Activated naive CD4-positive, alpha-beta T cell treated with anti-CD3 and anti-CD28 coated beads, Interleukin-2, amount 50 U/mL, for 16 hours (primary cell): ENCODE results near the gene STK24.

Experiments
- DNase-seq: peaks from one replicate; pipeline ENCODE4 v3.0.0-alpha.2; 2020

Gene STK24

DNA sequence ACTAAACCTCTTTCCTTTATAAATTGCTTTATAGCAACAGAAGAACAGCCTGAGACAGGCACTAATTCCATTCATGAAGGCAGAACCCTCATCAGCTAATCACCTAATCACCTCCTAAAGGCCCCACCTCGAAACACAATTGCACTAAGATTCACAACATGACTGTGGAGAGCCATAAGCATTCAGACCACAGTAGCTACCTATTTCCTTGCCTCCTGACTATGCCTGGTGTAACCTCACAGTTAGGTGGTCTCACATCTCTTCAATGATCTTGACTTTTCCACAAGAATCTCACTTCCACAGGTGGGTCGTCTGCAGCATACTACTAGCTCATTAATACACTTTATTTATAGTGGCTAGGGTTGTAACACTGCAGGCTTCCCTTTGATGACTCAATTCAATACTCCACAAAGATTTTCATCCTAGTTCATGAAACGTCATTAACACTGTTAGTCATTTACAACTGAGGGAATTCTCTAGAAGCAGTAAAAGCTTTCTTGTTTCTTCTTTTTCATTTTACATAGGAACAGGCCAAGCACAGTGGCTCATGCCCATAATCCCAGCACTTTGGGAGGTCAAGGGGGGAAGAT, 27.1 kb downstream of the STK24 start:
- DNase-seq: no peak

DNA sequence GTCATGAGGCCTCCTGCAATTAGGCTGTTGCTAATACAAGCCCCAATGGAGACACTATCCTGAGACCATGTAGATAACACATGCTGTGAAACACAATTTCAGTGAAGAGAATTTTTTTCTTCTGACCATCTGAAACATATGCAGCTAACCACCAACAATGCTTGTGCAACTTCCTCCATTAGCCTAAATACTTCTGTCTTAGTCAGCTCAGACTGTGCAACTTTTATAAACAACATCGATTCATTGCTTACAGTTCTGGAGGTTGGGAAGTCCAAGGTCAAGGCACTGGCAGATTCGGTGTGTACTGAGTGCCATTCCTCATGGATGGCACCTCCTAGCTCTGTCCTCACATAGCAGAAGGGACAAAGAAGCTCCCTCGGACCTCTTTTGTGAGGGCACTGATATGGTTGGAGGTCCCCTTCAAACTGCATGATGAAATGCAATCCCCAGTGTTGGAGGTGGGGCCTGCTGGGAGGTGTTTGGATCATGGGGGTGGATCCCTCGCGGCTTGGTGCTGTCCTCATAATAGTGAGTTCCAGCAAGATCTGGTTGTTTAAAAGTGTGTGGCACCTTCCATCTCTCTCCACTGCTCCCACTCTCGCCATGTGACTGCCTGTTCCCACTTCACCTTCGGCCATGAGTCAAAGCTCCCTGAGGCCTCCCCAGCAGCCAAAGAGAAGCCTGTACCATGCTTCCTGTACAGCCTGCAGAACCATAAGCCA, 27.7 kb downstream of the STK24 start:
- DNase-seq: no peak

DNA sequence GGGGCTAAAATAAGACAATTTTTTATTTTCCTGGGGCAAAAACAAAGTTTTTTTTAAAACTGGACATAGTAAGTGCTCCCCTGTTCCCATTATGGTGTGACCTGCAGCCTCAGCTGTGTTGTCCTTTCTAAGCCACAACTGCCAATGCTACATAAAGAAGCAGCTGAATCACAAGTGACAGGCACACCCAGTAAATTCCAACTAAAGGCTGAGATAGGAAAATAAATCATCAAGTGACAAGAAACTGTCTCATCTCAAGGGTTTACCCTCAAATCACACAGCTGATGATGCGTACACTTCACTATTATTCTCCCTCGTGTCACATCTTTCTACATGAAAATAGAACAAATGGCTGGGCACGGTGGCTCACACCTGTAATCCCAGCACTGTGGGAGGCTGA, 28.7 kb downstream of the STK24 start:
- no peak for DNase-seq

DNA sequence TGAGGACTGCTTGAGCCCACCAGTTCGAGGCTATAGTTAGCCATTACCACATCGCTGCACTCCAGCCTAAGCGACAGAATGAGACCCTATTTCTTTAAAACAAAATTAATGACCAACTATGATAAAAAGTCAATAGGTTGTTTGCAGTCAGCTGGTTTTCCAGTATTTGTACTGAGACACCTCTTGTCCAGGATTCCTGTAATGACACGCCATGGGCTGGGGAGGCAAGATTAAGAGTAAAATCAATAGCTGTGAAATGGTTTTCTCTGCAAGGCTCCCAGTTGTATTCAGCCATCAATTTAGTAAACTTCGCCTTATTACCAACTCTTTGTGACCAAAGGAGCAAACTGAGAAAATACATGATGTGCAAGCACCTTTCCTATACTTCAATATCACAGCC, 29.5 kb downstream of the STK24 start:
- no peak for DNase-seq

DNA sequence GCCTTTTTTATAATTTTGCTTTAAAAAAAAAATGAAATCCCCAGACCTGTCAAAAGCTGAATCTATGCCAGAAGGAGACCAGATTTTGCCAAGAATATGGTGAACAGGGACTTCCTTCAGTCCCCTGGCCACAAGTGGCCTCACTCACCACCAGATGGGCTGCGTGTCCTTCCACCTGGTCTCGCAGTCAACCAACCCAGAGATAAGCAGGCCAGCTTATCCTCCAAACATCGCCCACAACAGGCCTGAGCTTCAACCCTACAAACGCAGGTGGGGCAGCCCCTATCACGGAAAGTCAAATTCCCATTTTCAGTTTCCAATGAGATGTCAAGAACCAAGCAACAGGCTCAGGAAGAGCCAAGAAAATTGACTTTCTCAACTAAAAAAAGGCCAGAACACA, 30.5 kb downstream of the STK24 start:
- DNase-seq: no peak

DNA sequence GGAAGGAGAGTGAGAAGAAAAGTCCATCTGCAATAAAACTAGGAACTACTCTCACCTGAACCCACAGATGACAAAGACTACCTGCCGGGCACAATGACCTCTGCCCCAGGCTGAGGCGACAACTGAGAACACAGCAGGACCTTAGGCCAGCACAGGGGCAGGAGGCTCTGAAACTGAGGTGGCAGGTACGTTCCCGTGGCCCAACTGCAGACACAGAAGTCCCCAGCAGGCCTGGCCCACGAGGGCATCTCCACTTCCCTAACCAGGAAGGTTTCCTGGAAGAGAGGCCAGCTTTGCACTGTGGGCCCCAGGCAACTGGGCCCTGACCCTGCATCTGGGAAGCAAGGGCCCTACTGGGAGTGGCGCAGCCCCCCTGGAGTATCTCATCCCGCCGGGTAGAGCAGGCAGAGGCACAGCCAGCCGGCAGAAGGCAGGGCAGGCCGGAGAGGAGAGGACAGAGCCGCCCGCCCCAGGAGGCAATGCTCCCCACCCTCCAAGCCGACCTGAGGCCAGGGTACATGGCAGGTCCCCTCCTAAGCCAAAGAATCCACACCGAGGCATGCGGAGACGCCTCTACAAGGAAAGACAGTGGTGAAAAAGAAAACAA, 32.7 kb downstream of the STK24 start:
- no peak for DNase-seq

DNA sequence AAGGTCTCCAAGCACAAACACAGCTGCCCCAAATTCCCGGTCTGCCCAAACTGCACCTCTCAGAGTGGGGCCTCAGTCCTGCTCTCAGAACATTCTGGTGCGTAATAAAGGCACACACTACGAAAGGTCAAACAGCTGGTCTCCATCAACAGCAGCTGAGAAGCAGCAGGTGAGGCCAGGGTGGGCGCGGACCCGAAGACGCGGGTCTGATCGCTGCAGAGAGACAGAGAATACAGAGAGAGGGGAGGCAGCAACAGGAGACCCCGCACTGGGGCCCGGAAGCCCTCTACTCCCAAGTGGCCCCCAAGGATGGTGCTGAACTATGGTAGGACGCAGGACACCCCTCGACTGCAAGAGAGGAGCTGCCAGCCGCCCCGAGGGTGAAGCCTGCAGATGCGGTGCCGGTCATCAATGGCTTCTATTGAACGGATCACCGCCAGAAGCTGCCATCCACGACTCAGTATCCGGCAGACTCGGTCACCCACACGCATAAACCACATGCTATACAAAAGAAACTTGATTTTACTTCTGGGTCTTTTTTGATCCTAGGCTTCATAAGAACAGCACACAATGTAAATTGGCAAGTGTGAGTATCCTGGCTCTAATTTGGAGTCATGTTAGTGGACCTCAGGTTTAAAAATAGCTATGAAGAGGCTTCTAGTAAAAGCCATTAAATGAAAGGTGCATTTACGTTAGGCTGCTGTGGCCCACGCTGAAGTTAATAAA, 33.4 kb downstream of the STK24 start:
- no peak for DNase-seq

DNA sequence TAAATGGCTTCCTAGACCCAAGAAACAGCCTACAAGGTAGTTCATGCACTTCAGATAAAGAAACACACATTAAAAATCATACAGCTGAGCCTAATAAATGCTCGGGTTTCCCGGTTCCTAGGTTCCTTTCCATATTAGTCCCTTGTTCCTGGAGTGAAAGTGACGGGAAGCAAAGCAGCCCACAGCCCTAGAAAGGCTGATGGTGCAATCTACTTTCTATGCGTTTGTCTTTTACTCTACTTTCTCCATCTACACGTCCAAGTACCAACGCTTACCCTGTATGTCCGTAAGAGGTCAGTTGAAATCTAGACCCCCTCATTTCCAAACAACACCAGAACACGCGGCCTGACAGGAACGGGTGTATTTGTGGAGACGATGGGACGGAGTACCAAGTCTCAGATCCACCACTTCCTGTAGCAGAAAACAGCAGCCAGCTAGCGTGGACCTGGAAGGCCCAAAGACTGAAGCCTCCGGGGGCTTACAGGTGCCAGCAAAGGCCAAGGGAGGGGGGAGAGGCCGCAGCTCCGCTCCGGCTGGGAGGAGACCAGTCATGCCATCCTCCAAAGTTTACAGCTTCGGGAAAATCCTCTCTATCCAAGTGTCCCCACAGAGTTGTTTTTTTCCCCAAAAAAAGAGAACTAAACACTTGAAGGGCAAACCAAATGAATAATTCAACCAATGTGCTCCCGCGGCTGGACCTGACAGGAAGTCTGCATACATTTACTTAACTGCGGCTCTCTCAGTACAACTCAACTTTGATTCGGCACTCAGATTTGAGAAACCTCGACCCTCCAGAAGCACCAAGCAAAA, 34.1 kb downstream of the STK24 start:
- DNase-seq: no peak

DNA sequence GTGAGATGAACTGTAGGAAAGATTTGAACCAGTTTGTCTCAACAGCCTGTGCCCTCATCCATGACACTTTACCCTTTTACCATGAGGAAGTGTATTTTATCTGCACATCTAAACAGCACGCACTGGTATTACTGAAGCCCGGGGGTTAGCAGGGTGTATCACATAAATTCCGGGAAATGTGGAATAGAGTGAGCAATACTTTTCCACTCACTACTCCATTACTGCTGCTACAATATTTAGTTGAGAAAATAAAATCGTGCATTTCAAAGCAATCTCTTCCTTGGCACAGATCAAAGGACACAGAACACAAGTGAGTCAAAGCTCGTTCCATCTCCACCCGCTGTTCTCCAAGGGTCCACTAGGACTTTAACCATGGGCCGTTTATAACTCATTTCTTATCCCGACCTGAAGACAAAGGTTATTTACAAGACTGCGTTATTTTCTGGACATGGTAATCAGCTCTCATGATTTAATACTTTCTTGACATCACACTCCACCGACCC, 35.2 kb downstream of the STK24 start:
- DNase-seq: no peak

DNA sequence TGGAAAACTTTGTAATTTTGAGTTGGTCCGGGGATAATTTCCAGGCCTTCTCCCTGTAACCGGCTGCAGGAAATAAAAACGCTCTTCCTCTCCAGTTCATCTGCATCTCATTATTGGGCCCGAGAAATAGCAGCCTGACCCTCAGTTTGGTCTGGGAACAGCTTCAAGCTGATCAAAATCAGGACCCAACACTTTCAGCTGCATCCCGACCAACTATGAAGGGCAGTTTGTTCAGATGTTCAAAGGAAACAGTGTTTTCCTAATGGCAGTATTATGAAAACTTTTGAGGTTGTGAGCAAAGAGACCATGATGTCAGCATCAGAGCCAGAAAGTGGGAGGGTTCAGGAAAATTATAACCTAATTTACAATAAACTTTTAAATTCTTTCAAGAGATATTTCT, 35.7 kb downstream of the STK24 start:
- no peak for DNase-seq

DNA sequence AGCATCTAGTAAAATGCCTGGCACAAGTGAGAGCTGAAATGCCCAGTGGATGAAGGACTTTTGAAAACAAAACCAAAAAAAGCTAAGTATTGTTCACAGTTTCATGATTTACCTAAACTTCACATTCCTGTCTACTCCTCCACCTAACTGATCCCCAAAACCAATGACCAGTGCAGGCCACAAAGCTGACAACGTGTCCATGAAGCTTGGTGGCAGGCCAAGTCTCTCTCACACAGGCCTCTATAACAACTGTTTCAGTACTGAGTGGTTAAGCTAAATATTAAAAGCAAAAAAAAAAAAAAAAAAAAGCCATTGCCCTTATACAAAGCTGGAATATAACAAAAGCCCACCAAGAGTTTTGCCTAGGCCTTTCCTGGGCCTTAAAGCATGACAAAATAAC, 36.4 kb downstream of the STK24 start:
- DNase-seq: no peak

DNA sequence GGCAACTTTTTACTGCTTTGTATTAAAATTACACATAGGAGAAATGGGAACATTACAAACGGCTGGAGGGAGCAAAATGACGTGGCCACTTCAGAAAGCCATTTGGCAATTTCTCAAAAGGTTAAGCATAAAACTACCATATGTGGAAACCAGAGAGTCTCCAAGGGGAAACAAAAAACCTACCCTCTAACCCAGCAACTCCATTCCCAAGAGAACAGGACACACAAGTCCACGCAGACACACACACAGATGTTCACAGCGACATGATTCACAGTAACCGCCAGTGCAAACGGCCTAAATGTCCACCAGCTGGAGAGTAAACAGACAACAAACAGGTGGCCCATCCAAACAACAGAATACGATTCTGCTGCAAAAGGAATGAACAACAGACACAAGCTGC, 37.2 kb downstream of the STK24 start:
- no peak for DNase-seq

DNA sequence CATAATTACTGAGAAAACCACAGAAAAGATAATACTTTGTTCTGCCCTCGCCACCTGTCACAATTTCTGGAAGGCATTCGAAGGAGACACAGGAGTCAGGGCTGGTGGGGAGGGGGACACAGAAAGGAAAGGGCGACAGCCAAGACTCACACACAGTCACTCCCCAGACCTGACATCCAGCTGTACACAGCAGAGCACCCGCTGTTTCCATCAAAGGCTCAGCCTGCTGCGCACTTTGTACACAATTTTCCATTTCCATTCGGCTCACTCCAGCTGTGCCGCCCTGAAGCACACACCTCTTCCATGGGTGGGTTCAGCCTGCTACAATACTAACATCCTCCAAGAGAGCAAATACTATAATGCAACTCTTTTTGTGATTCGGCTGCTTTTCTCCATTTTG, 38.0 kb downstream of the STK24 start:
- no peak for DNase-seq

DNA sequence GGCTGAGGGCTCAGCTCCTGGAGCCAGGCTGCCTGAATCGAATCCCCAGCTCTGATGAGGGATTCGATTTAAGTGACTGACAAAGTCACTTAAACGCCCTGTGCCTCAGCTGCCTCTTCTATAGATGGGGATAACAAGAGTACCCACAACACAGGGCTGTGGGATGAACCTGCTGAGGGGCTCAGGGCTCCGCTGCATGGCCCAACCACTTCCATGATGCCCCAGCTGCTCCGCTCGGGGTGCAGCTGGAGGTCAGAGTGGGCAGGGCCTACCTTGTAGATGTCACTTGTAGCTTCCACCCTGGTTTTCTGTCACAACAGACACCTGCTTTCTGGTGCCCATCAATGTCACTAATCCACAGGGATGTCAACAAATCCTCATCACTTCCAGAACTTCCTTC, 39.2 kb downstream of the STK24 start:
- DNase-seq: no peak

DNA sequence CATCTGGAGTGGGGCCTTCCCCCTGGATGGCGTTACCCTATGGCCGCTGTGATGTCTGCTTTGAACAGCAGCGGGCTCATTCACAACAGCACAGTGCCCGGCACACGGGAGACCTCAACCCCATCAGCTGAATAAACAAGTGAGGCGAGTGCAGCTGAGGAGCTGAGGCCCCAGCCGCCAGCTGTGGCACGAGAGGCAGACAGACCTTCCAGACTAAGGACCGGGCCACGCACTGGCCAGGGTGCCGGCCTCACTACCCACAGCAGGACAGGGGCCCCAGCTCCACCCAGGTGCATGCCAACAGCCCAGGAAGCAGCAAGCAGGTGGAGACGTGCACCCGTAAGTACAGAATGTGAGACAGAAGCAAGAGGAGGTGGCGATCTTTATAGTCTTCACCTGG, 39.6 kb downstream of the STK24 start:
- no peak for DNase-seq

DNA sequence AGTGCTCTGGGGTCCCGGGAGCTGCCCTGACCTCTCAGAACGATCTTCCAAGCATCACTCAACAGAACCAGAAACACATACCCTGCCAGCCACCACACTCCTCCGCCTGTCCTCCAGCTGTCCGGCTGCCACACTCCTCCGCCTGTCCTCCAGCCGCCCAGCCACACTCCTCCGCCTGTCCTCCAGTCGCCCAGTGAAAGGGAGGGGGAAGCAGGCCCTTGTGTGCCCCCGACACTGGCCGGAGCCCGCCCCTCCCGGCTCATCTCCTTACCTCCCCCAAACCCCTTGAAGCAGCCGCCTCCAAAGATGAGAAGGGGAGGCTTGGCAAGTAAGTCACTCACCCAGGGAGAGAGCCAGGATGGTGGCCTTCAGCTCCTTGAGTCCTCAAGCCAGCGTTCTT, 40.2 kb downstream of the STK24 start:
- DNase-seq: no peak

DNA sequence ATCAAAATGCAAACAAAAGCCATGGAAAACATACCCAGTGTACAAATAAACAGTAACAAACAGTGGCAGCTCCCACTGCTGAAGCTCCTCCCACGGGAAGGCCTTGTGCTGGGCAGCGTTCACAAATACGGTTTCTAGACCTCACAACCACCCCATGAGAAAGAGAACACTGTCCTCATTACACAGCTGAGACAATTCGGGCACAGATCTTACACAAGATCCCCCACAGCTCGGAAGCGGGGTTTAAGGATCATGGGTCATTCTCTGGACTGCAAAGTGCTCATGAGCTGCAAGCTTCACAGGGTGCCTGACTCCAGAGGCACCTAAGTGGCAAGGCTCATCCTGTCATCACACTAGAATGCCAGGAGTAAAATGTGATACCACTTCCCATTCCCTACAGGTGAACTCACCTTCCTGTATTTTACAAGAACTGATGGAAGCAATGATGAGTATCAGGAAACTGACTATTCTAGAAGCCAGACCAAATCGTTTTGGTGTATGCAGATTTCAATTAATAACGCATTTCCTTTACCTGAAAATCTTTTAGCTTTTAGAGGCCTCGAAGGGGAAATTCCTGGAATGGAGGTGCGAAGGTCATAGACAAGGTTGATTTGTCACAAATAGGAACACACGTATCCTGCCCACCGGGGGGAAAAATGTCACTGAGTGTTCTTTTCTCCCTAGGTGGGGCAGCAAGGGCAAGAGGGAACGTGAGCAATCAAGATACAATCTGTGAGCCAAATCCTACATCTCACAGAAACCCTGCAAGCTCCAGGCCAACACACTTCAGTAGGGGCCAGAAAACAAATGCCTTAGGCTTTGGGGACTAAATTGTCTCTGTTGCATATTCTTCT, 41.2 kb downstream of the STK24 start:
- DNase-seq: no peak

DNA sequence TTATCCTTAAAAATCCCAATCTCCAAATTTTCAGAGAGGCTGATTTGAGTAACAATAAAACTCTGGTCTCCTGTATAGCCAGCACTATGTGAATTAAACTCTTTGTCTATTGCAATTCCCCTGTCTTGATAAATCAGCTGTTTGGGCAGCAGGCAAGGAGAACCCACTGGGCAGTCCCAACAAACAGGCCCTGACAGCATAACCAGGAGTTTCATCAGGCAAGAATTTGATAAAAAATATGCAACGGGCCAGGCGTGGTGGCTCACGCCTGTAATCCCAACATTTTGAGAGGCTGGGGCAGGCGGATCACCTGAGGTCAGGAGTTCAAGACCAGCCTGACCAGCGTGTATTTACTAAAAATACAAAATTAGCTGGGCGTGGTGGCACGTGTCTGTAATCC, 42.1 kb downstream of the STK24 start:
- no peak for DNase-seq

DNA sequence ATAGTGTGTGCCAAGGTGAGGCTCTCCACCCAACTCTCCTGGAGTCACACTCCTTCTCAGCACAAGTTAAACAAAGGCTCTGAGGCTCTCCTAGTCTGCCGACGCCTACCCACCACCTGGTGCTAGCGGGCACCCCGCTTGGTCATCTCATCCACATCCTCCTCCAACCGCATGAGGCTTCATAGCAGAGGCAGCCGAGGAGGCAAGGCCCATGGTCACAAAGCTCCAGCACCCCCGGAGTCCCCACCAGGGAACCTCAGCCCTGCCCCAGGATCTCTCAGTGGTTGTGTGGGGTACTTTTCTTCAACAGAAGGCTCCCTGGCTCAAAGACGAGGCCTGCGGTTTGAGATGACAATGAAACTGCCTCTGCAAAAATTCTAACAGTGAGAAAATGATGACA, 43.0 kb downstream of the STK24 start:
- DNase-seq: no peak

DNA sequence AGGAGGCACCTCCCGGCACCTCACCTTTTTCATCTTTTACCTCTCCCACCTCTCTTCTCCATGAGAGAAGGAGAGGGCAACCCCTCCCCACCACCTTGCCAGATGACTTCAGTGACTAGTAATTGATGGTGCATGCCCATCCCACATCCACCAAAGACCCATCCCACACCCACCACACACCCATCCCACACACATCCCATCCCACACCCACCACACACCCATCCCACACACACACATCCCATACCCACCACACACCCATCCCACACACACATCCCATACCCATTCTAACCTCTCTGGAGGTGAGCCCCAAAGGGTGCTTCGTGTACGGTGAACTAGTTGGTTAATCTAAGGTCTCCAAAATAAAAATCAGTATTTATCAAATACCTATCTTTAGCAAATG, 44.7 kb downstream of the STK24 start:
- DNase-seq: no peak

DNA sequence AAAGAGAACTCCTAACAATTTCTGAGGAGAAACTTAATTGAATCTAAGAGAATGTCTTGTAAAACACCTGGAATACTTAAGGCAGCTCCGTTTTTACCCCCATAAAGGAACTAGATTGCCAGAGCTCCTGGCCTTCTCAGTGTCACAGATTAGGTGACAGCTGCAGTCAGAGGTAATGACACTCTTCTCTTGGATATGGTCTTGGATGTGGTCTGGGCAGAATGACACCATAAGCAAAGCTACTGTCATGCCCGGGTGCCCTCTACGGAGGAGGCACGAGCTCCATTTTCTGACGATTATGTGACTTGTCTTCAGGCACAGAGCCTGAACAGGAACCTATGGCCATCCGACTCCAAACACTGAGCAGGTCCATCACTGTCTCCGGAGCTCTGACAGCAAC, 46.7 kb downstream of the STK24 start:
- no peak for DNase-seq

DNA sequence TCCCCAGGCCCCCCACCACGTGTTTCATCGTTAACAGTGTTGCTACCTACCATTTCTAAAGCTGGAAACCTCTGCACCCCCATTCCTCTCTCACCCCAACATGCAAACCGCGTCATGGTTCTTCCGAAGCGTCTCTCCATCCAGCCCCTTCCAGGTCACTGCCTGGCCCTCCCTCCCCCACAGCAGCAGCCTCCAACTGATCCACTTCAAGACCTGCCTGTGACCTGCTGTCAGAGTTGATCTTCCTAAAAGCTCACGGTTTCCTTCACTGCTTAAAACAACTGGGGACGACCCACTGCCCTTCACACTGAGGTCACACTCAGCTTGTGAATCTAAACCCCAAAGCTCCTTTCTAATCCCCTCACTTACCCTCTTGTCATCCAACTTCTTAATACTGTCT, 47.7 kb downstream of the STK24 start:
- DNase-seq: no peak
